Kidney (tissue), 14 donors: Measurements from ENCODE around the gene VWA5B2. TPM values are rescaled to one million over a fixed set of nuclear protein-coding genes. Genes with fewer than 3 reads are reported as not detected.

ENCODE experiments used
- DNase-seq, 5 donors: peaks; one replicate each; pipeline ENCODE4 v3.0.0-alpha.2; 2013 to 2020
- FAIRE-seq: peaks from 2 replicates; lab custom pipeline; 2012; peaks lifted over from hg19 to GRCh38; lab: Jason Lieb, UNC
- H3K27ac ChIP-seq, 2 donors: one replicate each; pipeline ENCODE4 v1.7.0; 2013; ENCODE audit warnings: low read depth in 2 of 2, low read length in 2 of 2, inconsistent platforms in 1 of 2
- H3K27me3 ChIP-seq: one replicate; pipeline ENCODE4 v1.7.1; 2013; ENCODE audit warnings: low read length, inconsistent platforms; ENCODE audit not compliant: control insufficient read depth, insufficient read depth
- H3K36me3 ChIP-seq, 3 donors: one replicate each; pipeline versions ENCODE4 v1.7.0 to v1.7.1; 2013; ENCODE audit warnings: low read length in 3 of 3, control low read depth in 1 of 3, inconsistent platforms in 1 of 3; ENCODE audit not compliant: insufficient read depth in 3 of 3, control insufficient read depth in 2 of 3
- H3K4me1 ChIP-seq, 3 donors: one replicate each; pipeline versions ENCODE4 v1.7.0 to v1.7.1; 2013; ENCODE audit warnings: low read length in 3 of 3, inconsistent platforms in 1 of 3, low read depth in 1 of 3; ENCODE audit not compliant: control insufficient read depth in 2 of 3, insufficient read depth in 2 of 3
- H3K4me3 ChIP-seq, 3 donors: one replicate each; pipeline versions ENCODE4 v1.7.0 to v1.8.1; 2013; ENCODE audit warnings: low read length in 3 of 3, control low read depth in 1 of 3, inconsistent platforms in 1 of 3
- H3K9ac ChIP-seq, 3 donors: one replicate each; pipeline versions ENCODE4 v1.7.0 to v1.7.1; 2013; ENCODE audit warnings: low read length in 3 of 3, control low read depth in 1 of 3, inconsistent platforms in 1 of 3
- H3K9me3 ChIP-seq, 3 donors: one replicate each; pipeline versions ENCODE4 v1.7.0 to v1.7.1; 2013; ENCODE audit warnings: low read length in 3 of 3, control low read depth in 1 of 3, inconsistent platforms in 1 of 3; ENCODE audit not compliant: control insufficient read depth in 2 of 3, insufficient read depth in 1 of 3
- CTCF ChIP-seq: IDR thresholded peaks from 3 replicates; pipeline ENCODE4 v1.5.1; 2012; ENCODE audit warnings: mild to moderate bottlenecking, moderate library complexity, borderline replicate concordance; ENCODE audit not compliant: insufficient read depth; ENCODE audit errors: extremely low read depth
- intact Hi-C: fragments of 100-400 bp; cut with DNase I; formaldehyde crosslinking; loops from one replicate; pipeline ENCODE4 v1.11.1; 2022
- polyA plus RNA-seq: library from polyadenylated mRNA; stranded (reverse); fragments of 350-450 nt; fragmentation: Illumina TruSeq; extraction: RNeasy Lipid Tissue Mini Kit (QIAGEN cat#74804); gene quantifications from one replicate; pipeline ENCODE4 v1.2.3, GENCODE V29; 2014; ENCODE audit warnings: low read depth, low replicate concordance; ENCODE audit not compliant: insufficient read depth
- total RNA-seq: library from RNA; stranded (reverse); fragmentation: NEBNext Ultra II Directional; extraction: Animal tissue kit (Norgen Biotek cat#: 25700); gene quantifications from one replicate; pipeline ENCODE4 v1.2.1, GENCODE V29; 2021
- donor health status: control.
- donor health status: control.
- donor health status: control.
- donor health status: control.
- donor health status: control.
- donor health status: DM: yes; HTN: yes; CAD: no.
- donor health status: Normal renal cell carcinoma (clear cell type).

Gene VWA5B2
- total and polyA plus RNA-seq, 2 donors from 2014 or later = 0.11 to 0.25 TPM

- Histone ChIP-seq H3K4me1 (peaks cover 0 to 2% (median 0%) of the 10 kb centered on the region in 3 donors), H3K27ac (no peak within 1 kb of the TSS), H3K36me3 (no peaks in the 10 kb centered on the region), H3K27me3 (peaks cover 7% of the 10 kb centered on the region), H3K9ac (no peak within 1 kb of the TSS), H3K4me3 (no peak within 1 kb of the TSS), H3K9me3 (no peaks in the 10 kb centered on the region)
- peak in 2 of 5 donors; percentile 11 to 72 for DNase-seq
- intact Hi-C loops = no loop called here
- TF ChIP-seq CTCF = no peak
- FAIRE-seq = no peak
These were observed 46.9 kb downstream of the VWA5B2 start, which contains the start of gene ECE2 for GRCh38 chr3:184275961-184276910. Gene ECE2 (plus strand): TSS chr3:184276022. CDS start chr3:184276154, 132 bp downstream.

- DNase-seq = no peak
These were observed 48.0 kb downstream of the VWA5B2 start for GRCh38 chr3:184277366-184277765.

GRCh38 chr3:184282941-184283340 is 53.6 kb downstream of the VWA5B2 start:
- Histone ChIP-seq H3K4me3 (no peak overlapping the region), H3K9ac (no peak overlapping the region), H3K27ac (no peak overlapping the region), H3K27me3 (no peaks in the 10 kb centered on the region), H3K36me3 (no peaks in the 10 kb centered on the region), H3K4me1 (no peaks in the 10 kb centered on the region), H3K9me3 (no peaks in the 10 kb centered on the region)
- intact Hi-C loops = no loop called here
- FAIRE-seq (no peak), DNase-seq (no peak)
- no peak for TF ChIP-seq CTCF

More at GRCh38 chr3:184277366-184277765, 48.0 kb downstream of the VWA5B2 start:
- no peaks in the 10 kb centered on the region for H3K36me3 ChIP-seq
- H3K4me3 ChIP-seq = no peak overlapping the region
- no peak overlapping the region for H3K9ac ChIP-seq
- intact Hi-C loops = no loop called here
- peaks cover 0 to 2% (median 0%) of the 10 kb centered on the region in 3 donors for H3K4me1 ChIP-seq
- TF ChIP-seq CTCF = no peak
- FAIRE-seq = no peak
- peaks cover 7% of the 10 kb centered on the region for H3K27me3 ChIP-seq
- no peak overlapping the region for H3K27ac ChIP-seq
- H3K9me3 ChIP-seq = no peaks in the 10 kb centered on the region
